ENCODE results near the gene CACNA1C.
"Not testable (repeated sequence)": the region's sequence is repeated elsewhere in the genome, so short reads cannot be mapped to it uniquely, and the experiment has no call there.

The CACNA1C gene

DNA sequence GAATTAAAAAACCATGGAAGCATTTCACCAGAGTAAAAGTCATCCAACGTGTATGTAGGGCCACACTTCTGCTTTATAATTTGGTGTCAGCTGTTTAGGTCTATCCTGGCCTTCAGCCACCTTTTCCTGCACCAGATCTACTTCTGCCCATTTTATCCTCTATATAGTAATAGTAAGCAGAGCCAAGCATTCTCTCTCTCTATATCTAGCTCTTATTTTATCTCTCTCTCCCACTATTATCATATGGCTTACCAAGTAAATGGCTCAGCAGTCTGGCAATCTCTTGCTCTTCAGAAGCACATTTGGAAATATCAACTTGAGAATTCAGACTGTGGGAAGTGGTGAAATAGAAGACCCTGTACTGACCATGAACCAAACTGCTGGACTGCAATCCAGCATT, 657.9 kb downstream of the CACNA1C start:
- no peak for DNase-seq (ENCODE audit: low read depth in 1 of 2, low spot score in 1 of 2)
- in situ Hi-C loops (cut with HindIII; ENCODE audit: low pct_unique_long_range_greater_than_20kb, low sequenced_read_pairs) = no loop called here
- TF ChIP-seq JUND (IDR thresholded peaks at IDR 0.05; ENCODE audit: low read depth) = no peak

- TF ChIP-seq JUND (IDR thresholded peaks at IDR 0.05; ENCODE audit: low read depth) = no peak
- in situ Hi-C loops (cut with HindIII; ENCODE audit: low pct_unique_long_range_greater_than_20kb, low sequenced_read_pairs) = no loop called here
- DNase-seq (ENCODE audit: low read depth in 1 of 2, low spot score in 1 of 2) = no peak
These were observed 666.6 kb downstream of the CACNA1C start for GRCh38 chr12:2719392-2719791.

GRCh38 chr12:2722806-2723205, 670.0 kb downstream of the CACNA1C start:
- in situ Hi-C loops (cut with HindIII; ENCODE audit: low pct_unique_long_range_greater_than_20kb, low sequenced_read_pairs) = no loop called here
- DNase-seq (ENCODE audit: low read depth in 1 of 2, low spot score in 1 of 2) = no peak
- TF ChIP-seq JUND (IDR thresholded peaks at IDR 0.05; ENCODE audit: low read depth) = no peak

GRCh38 chr12:2732290-2732689, 679.5 kb downstream of the CACNA1C start:
- no peak for TF ChIP-seq JUND (IDR thresholded peaks at IDR 0.05; ENCODE audit: low read depth)
- no peak for DNase-seq (ENCODE audit: low read depth in 1 of 2, low spot score in 1 of 2)
- in situ Hi-C loops (cut with HindIII; ENCODE audit: low pct_unique_long_range_greater_than_20kb, low sequenced_read_pairs) = no loop called here

GRCh38 chr12:2733493-2734355, 680.9 kb downstream of the CACNA1C start:
- TF ChIP-seq JUND (IDR thresholded peaks at IDR 0.05; ENCODE audit: low read depth) = no peak
- in situ Hi-C loops (cut with HindIII; ENCODE audit: low pct_unique_long_range_greater_than_20kb, low sequenced_read_pairs) = no loop called here
- no peak for DNase-seq (ENCODE audit: low read depth in 1 of 2, low spot score in 1 of 2)

DNA sequence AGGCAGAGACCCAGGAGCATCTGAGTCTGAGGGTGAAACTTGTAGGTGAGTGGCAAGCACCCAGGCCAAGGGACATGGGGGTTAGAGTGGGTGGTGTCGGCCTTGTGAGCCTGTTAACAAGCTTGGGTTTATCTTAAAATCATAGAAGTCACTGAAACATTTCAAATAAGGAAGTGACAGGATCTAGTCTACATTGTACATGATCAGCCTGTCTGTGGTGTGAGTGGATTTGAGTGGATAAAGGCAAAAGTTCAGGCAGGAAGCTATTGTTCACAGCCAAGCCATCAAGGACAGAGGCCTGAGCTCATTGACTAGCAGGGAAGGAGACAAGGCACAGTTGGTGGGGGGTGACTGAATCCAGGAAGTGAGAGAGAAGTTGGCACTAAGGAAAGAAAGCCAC, 682.6 kb downstream of the CACNA1C start:
- TF ChIP-seq JUND (IDR thresholded peaks at IDR 0.05; ENCODE audit: low read depth) = no peak
- in situ Hi-C loops (cut with HindIII; ENCODE audit: low pct_unique_long_range_greater_than_20kb, low sequenced_read_pairs) = no loop called here
- DNase-seq (ENCODE audit: low read depth in 1 of 2, low spot score in 1 of 2) = no peak

GRCh38 chr12:2737656-2738241, 685.0 kb downstream of the CACNA1C start:
- DNase-seq (ENCODE audit: low read depth in 1 of 2, low spot score in 1 of 2) = no peak
- in situ Hi-C loops (cut with HindIII; ENCODE audit: low pct_unique_long_range_greater_than_20kb, low sequenced_read_pairs) = no loop called here
- TF ChIP-seq JUND (IDR thresholded peaks at IDR 0.05; ENCODE audit: low read depth) = no peak

GRCh38 chr12:2739069-2739468, 686.3 kb downstream of the CACNA1C start:
- no peak for TF ChIP-seq JUND (IDR thresholded peaks at IDR 0.05; ENCODE audit: low read depth)
- no peak for DNase-seq (ENCODE audit: low read depth in 1 of 2, low spot score in 1 of 2)
- in situ Hi-C loops (cut with HindIII; ENCODE audit: low pct_unique_long_range_greater_than_20kb, low sequenced_read_pairs) = no loop called here

GRCh38 chr12:2739832-2740641, 687.2 kb downstream of the CACNA1C start:
- TF ChIP-seq JUND (IDR thresholded peaks at IDR 0.05; ENCODE audit: low read depth) = no peak
- in situ Hi-C loops (cut with HindIII; ENCODE audit: low pct_unique_long_range_greater_than_20kb, low sequenced_read_pairs) = no loop called here
- DNase-seq (ENCODE audit: low read depth in 1 of 2, low spot score in 1 of 2) = peak; percentile 23 to 82

- in situ Hi-C loops (cut with HindIII; ENCODE audit: low pct_unique_long_range_greater_than_20kb, low sequenced_read_pairs); DNase-seq (ENCODE audit: low read depth in 1 of 2, low spot score in 1 of 2): not testable (repeated sequence)
These were observed 689.2 kb downstream of the CACNA1C start for GRCh38 chr12:2742037-2742436.

DNA sequence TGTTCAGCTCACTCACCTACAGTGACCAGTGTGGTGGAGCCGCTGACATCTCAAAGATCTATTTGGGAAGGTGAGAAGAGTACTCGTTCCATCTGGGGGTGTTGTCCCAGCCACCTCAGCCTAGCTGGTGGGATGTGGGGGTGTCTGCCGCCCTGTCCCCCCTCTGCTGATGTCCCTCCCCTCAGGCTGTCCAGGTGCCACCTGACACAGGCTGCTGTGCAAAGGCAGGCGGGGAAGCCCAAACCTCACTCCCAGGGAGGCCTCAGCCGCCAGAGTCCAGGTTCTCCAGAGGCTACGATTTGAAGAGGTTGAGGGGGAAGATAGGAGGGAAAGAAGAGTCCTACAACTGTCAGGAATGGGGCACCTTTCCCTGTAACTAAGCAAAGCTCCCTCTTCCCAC, 690.7 kb downstream of the CACNA1C start:
- in situ Hi-C loops (cut with HindIII; ENCODE audit: low pct_unique_long_range_greater_than_20kb, low sequenced_read_pairs) = no loop called here
- TF ChIP-seq JUND (IDR thresholded peaks at IDR 0.05; ENCODE audit: low read depth) = no peak
- no peak for DNase-seq (ENCODE audit: low read depth in 1 of 2, low spot score in 1 of 2)

GRCh38 chr12:2745655-2746054, 692.9 kb downstream of the CACNA1C start:
- no peak for DNase-seq (ENCODE audit: low read depth in 1 of 2, low spot score in 1 of 2)
- no peak for TF ChIP-seq JUND (IDR thresholded peaks at IDR 0.05; ENCODE audit: low read depth)
- in situ Hi-C loops (cut with HindIII; ENCODE audit: low pct_unique_long_range_greater_than_20kb, low sequenced_read_pairs) = no loop called here
